Cardiac fibroblast (primary cell): ENCODE data around the gene REV1.

Source experiments
- DNase-seq, 2 donors: peaks; one replicate each; pipeline versions ENCODE4 v3.0.0 to v3.0.0-alpha.2; 2010; ENCODE audit warnings: low read depth in 2 of 2
- H3K4me3 ChIP-seq, 2 donors: replicated peaks in 1 of 2; 1 replicate in 1 of 2; 2 replicates in 1 of 2; pipeline ENCODE4 v1.5.1; 2011; ENCODE audit warnings: low read depth in 2 of 2, low read length in 2 of 2, mild to moderate bottlenecking in 2 of 2, moderate library complexity in 1 of 2
- CTCF ChIP-seq: IDR thresholded peaks from one replicate; pipeline ENCODE4 v1.5.1; 2011; ENCODE audit warnings: low read depth, mild to moderate bottlenecking, low read length, inconsistent platforms

Gene REV1

GRCh38 chr2:99495115-99495860, 5.5 kb upstream of the REV1 start:
- DNase-seq = no peak
- TF ChIP-seq CTCF = no peak
- no peak overlapping the region for H3K4me3 ChIP-seq

GRCh38 chr2:99492721-99493120, 2.9 kb upstream of the REV1 start:
- H3K4me3 ChIP-seq = no peak overlapping the region
- no peak for DNase-seq
- TF ChIP-seq CTCF = no peak

GRCh38 chr2:99490623-99491461, 1.0 kb upstream of the REV1 start:
- no peak for TF ChIP-seq CTCF
- DNase-seq = no peak
- peak overlapping the region; percentile 71 to 80 for H3K4me3 ChIP-seq

DNA sequence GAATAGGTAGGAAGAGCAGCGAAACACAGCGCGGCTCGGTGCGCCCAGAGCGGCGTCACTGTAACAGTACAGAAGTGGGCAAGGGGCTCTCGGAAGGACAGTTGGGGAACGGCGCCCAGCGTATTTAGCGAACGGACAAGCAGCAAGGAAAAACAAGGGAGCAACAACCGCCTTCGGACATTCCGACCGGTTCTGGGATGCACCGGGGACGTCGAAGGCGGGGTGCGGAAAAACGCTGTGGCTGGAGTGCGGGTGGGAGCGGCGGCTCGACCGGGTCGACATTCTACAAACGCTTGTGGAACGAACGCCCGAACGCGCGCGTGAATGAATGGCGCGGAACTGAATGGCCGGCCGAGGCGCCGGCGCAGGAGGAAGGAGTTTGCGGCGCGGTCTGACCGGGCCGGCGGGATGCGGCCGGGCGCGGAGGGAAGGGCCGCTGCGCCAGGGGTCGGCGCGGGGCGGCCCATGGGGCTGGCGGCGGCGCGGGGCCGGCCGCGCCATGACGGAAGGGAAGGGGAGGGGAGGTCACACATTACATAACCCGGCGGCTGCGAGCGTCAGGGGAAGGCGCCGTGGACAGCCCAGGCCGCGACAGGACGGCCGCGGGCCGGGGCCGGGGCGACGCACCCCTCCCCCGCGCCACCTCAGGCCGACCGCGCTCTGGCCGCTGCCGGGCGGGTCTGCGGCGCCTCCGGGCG, 605 bp downstream of the REV1 start:
- H3K4me3 ChIP-seq = peak overlapping the region; percentile 78 to 80
- peak; percentile 55 to 59 for DNase-seq
- no peak for TF ChIP-seq CTCF

GRCh38 chr2:99488539-99489062, 1.2 kb downstream of the REV1 start:
- peak; percentile 43 to 52 for DNase-seq
- H3K4me3 ChIP-seq = peak overlapping the region; percentile 78 to 80
- no peak for TF ChIP-seq CTCF

DNA sequence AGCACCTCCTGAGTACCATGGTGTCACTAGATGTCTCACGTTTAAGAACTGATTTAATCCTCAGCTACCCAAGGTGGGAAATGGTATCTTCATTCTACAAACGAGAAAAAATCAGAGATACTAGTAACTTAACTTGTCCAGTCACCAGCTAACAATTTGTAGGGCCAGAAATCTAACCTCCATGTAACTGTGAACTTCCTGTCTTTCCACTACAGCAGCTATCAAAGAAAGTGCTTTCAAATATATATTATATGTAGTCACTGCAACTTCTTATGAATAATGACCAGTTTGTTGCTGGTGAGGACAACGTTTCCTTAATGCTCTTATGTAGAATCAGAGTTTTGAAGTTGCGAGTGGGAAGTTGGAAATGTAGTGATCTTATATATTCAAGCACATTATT, 1.9 kb downstream of the REV1 start:
- peak in 1 of 2 donors; percentile 42 for DNase-seq
- TF ChIP-seq CTCF = no peak
- no peak overlapping the region for H3K4me3 ChIP-seq
